AG09319 (cell line): ENCODE data around the gene SERPINI1.

Experiments
- DNase-seq: peaks from one replicate; pipeline ENCODE4 v3.0.0-alpha.2; 2010; ENCODE audit warnings: low read depth; ENCODE audit errors: extremely low read depth
- TF ChIP-seq, protein P1 (sequence below): IDR thresholded peaks from 2 replicates; pipeline ENCODE4 v1.5.1; 2011; ENCODE audit warnings: low read depth, mild to moderate bottlenecking, inconsistent platforms, low read length, moderate library complexity

The SERPINI1 gene

DNA sequence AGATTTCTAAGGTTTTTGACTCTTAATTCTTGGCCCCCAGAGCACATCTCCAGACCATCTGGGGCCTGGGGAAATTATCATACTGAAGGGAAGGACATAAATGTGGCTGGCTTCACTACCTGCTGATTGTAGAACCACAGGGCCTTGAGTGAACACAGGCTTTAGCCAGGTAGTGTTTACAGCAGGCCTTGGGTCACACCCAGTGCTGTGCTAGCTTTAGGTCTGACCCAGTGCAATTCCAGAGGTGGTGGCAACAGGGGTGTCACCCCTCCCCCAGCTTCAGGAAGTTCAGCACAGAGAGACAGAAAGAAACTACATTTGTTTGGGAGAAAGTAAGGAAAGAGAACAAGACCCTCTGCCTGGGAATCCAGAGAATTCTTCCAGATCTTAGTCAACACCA, 25.0 kb upstream of the SERPINI1 start:
- TF ChIP-seq, protein P1, sequence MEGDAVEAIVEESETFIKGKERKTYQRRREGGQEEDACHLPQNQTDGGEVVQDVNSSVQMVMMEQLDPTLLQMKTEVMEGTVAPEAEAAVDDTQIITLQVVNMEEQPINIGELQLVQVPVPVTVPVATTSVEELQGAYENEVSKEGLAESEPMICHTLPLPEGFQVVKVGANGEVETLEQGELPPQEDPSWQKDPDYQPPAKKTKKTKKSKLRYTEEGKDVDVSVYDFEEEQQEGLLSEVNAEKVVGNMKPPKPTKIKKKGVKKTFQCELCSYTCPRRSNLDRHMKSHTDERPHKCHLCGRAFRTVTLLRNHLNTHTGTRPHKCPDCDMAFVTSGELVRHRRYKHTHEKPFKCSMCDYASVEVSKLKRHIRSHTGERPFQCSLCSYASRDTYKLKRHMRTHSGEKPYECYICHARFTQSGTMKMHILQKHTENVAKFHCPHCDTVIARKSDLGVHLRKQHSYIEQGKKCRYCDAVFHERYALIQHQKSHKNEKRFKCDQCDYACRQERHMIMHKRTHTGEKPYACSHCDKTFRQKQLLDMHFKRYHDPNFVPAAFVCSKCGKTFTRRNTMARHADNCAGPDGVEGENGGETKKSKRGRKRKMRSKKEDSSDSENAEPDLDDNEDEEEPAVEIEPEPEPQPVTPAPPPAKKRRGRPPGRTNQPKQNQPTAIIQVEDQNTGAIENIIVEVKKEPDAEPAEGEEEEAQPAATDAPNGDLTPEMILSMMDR, result no peak
- no peak for DNase-seq

DNA sequence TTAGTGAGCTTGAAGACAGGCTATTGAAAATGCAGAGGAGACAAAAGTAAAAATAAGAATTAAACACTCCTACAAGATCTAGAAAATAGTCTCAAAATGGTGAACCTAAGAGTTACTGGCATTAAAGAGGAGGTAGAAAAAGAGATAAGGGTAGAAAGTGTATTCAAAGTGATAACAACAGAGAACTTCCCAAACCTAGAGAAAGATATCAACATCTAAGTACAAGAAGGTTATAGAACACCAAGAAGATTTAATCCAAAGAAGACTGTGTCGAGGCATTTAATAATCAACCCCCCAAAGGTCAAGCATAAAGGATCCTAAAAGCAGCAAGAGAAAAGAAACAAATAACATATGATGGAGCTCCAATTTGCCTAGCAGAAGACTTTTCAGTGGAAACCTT, 24.1 kb upstream of the SERPINI1 start:
- TF ChIP-seq, protein P1, result no peak
- no peak for DNase-seq

GRCh38 chr3:167712445-167712844, 23.1 kb upstream of the SERPINI1 start:
- TF ChIP-seq, protein P1, result no peak
- DNase-seq, result no peak

DNA sequence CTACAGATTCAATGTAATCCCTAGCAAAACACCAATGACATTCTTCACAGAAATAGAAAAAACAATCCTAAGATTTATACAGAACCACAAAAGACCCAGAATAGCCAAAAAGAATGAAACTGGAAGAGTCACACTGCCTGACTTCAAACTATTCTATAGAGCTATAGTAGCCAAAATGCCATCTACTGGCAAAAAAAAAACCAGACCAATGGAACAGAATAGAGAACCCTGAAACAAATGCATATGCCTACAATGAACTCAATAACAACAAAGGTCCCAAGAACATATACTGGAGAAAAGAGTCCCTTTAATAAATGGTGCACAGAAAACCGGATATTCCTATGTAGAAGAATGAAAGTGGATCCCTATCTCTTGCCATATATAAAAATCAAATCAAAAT, 20.6 kb upstream of the SERPINI1 start:
- TF ChIP-seq, protein P1, result no peak

DNA sequence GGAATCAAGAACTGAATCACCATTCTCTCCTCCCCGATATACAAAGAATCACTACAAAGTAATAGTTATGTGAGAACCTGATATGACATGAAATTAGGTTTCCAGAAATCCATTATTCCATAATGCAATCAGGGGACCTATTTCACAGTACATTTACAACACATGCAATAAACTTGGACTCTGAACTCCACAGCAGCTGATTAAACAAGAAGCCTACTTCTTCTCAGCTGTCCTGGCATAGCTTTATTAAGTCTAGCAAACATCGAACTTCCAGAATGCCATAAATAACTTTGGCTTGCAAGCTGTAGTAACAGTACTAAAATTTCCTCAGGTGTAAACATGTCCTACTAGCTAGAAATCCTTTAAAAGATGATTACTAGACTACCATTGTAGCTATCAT, 18.6 kb upstream of the SERPINI1 start:
- TF ChIP-seq, protein P1, result no peak
- no peak for DNase-seq

More for the DNA sequence above, 20.6 kb upstream of the SERPINI1 start:
- DNase-seq, result no peak

- DNase-seq, result no peak
- TF ChIP-seq, protein P1, result no peak
Measured at GRCh38 chr3:167718582-167718981, 16.9 kb upstream of the SERPINI1 start.

DNA sequence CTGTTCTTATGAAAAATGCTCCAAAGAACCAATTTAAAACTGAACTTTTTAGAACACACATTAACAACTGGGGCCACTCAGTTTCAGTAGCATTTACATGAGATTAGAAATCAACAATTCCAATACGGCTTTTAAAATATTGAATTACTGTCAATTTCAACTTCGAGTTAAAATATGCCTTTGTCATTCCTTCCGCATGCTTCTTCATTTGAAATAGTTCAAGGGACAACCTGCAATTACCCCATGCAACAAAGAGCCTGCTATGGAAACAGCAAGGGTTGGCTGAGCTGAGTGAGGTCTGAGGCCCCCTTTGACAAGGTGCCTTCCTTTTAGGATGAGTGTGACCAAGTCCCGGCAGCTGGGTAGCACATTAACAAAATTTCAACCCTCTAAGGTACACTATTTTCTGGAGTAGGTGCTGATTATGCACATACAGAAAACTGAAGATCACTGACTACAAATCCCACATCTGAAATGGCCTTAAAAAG, 12.5 kb upstream of the SERPINI1 start:
- TF ChIP-seq, protein P1, result no peak
- no peak for DNase-seq
